ENCODE results near the gene ARHGAP18. TPM values are rescaled to one million over a fixed set of nuclear protein-coding genes. Genes with fewer than 3 reads are reported as not detected.

Gene ARHGAP18
- total and polyA plus RNA-seq, 2 of the 13 experiments (the other 11 are each of a cell fraction or from before 2014, with no cell fraction given) = 58.2 to 115 TPM

DNA sequence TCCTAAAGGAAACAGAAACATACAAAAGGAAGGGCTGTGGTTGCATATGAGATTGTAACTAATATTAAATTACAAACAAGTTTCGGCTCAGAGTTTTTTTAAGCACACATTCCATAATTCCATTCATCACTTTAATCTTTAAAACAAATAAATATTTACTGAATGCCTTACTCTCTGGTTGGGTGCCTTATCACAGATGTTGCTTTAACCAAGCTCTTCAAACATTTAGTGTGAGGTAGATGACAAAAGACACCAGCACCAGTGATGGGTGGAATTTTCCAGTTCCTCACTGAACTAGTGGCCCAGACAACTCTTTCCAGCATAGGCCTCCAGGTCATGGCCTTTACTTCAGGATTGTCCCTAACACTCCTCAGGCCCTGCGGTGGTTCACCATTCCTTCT, 58.7 kb downstream of the ARHGAP18 start (continued):
- TF ChIP-seq, protein P1, sequence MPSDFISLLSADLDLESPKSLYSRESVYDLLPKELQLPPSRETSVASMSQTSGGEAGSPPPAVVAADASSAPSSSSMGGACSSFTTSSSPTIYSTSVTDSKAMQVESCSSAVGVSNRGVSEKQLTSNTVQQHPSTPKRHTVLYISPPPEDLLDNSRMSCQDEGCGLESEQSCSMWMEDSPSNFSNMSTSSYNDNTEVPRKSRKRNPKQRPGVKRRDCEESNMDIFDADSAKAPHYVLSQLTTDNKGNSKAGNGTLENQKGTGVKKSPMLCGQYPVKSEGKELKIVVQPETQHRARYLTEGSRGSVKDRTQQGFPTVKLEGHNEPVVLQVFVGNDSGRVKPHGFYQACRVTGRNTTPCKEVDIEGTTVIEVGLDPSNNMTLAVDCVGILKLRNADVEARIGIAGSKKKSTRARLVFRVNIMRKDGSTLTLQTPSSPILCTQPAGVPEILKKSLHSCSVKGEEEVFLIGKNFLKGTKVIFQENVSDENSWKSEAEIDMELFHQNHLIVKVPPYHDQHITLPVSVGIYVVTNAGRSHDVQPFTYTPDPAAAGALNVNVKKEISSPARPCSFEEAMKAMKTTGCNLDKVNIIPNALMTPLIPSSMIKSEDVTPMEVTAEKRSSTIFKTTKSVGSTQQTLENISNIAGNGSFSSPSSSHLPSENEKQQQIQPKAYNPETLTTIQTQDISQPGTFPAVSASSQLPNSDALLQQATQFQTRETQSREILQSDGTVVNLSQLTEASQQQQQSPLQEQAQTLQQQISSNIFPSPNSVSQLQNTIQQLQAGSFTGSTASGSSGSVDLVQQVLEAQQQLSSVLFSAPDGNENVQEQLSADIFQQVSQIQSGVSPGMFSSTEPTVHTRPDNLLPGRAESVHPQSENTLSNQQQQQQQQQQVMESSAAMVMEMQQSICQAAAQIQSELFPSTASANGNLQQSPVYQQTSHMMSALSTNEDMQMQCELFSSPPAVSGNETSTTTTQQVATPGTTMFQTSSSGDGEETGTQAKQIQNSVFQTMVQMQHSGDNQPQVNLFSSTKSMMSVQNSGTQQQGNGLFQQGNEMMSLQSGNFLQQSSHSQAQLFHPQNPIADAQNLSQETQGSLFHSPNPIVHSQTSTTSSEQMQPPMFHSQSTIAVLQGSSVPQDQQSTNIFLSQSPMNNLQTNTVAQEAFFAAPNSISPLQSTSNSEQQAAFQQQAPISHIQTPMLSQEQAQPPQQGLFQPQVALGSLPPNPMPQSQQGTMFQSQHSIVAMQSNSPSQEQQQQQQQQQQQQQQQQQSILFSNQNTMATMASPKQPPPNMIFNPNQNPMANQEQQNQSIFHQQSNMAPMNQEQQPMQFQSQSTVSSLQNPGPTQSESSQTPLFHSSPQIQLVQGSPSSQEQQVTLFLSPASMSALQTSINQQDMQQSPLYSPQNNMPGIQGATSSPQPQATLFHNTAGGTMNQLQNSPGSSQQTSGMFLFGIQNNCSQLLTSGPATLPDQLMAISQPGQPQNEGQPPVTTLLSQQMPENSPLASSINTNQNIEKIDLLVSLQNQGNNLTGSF (CRISPR knock-in tag; IDR thresholded peaks at IDR 0.05) = no peak
- TF ChIP-seq ZNF484 (CRISPR knock-in tag; IDR thresholded peaks at IDR 0.05; ENCODE audit: borderline replicate concordance, low read depth) (no peak), HES4 (CRISPR knock-in tag; IDR thresholded peaks at IDR 0.05; ENCODE audit: borderline replicate concordance) (no peak), SIX1 (CRISPR knock-in tag; IDR thresholded peaks at IDR 0.05; ENCODE audit: borderline replicate concordance) (peak; percentile 65; the same call in 1 of the 2 replicates), FOXA1 (IDR thresholded peaks at IDR 0.05) (no peak), FOXA1 (CRISPR knock-in tag; IDR thresholded peaks at IDR 0.05) (peak; percentile 25; the same call in 1 of the 2 replicates), NBN (conservative IDR thresholded peaks at IDR 0.05) (no peak), ZNF562 (CRISPR knock-in tag; IDR thresholded peaks at IDR 0.05; ENCODE audit: borderline replicate concordance) (no peak), JUN (CRISPR knock-in tag; IDR thresholded peaks at IDR 0.05) (no peak), FOXA3 (CRISPR knock-in tag; IDR thresholded peaks at IDR 0.05) (peak; percentile 73), ZNF749 (CRISPR knock-in tag; IDR thresholded peaks at IDR 0.05; ENCODE audit: borderline replicate concordance) (no peak), JDP2 (CRISPR knock-in tag; IDR thresholded peaks at IDR 0.05; ENCODE audit: borderline replicate concordance) (no peak), SCMH1 (CRISPR knock-in tag; IDR thresholded peaks at IDR 0.05; ENCODE audit: borderline replicate concordance) (no peak), ATRX (CRISPR knock-in tag; IDR thresholded peaks at IDR 0.05; ENCODE audit: borderline replicate concordance) (no peak), BRD4 (CRISPR knock-in tag; IDR thresholded peaks at IDR 0.05) (no peak), ZSCAN30 (CRISPR knock-in tag; IDR thresholded peaks at IDR 0.05) (no peak), ZNF160 (CRISPR knock-in tag; IDR thresholded peaks at IDR 0.05) (no peak), ZSCAN31 (CRISPR knock-in tag; IDR thresholded peaks at IDR 0.05; ENCODE audit: low read depth) (no peak)
- TF ChIP-seq, protein P2, sequence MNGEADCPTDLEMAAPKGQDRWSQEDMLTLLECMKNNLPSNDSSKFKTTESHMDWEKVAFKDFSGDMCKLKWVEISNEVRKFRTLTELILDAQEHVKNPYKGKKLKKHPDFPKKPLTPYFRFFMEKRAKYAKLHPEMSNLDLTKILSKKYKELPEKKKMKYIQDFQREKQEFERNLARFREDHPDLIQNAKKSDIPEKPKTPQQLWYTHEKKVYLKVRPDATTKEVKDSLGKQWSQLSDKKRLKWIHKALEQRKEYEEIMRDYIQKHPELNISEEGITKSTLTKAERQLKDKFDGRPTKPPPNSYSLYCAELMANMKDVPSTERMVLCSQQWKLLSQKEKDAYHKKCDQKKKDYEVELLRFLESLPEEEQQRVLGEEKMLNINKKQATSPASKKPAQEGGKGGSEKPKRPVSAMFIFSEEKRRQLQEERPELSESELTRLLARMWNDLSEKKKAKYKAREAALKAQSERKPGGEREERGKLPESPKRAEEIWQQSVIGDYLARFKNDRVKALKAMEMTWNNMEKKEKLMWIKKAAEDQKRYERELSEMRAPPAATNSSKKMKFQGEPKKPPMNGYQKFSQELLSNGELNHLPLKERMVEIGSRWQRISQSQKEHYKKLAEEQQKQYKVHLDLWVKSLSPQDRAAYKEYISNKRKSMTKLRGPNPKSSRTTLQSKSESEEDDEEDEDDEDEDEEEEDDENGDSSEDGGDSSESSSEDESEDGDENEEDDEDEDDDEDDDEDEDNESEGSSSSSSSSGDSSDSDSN (CRISPR knock-in tag; IDR thresholded peaks at IDR 0.05) = no peak
- TF ChIP-seq, protein P3, sequence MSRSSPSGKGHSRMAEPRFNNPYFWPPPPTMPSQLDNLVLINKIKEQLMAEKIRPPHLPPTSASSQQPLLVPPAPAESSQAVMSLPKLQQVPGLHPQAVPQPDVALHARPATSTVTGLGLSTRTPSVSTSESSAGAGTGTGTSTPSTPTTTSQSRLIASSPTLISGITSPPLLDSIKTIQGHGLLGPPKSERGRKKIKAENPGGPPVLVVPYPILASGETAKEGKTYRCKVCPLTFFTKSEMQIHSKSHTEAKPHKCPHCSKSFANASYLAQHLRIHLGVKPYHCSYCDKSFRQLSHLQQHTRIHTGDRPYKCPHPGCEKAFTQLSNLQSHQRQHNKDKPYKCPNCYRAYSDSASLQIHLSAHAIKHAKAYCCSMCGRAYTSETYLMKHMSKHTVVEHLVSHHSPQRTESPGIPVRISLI (CRISPR knock-in tag; IDR thresholded peaks at IDR 0.05; ENCODE audit: borderline replicate concordance) = peak; percentile 52; the same call in 1 of the 2 replicates
- TF ChIP-seq, protein P4, sequence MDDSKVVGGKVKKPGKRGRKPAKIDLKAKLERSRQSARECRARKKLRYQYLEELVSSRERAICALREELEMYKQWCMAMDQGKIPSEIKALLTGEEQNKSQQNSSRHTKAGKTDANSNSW (CRISPR knock-in tag; IDR thresholded peaks at IDR 0.05; ENCODE audit: borderline replicate concordance) = no peak
- TF ChIP-seq, protein P5, sequence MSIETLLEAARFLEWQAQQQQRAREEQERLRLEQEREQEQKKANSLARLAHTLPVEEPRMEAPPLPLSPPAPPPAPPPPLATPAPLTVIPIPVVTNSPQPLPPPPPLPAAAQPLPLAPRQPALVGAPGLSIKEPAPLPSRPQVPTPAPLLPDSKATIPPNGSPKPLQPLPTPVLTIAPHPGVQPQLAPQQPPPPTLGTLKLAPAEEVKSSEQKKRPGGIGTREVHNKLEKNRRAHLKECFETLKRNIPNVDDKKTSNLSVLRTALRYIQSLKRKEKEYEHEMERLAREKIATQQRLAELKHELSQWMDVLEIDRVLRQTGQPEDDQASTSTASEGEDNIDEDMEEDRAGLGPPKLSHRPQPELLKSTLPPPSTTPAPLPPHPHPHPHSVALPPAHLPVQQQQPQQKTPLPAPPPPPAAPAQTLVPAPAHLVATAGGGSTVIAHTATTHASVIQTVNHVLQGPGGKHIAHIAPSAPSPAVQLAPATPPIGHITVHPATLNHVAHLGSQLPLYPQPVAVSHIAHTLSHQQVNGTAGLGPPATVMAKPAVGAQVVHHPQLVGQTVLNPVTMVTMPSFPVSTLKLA (IDR thresholded peaks at IDR 0.05) = no peak
